OCI-LY7 (cell line): ENCODE results near the gene KL. TPM values are rescaled to one million over a fixed set of nuclear protein-coding genes. Genes with fewer than 3 reads are reported as not detected.

Source experiments
- BruUV-seq: library from RNA; stranded (reverse); fragments of 400-500 nt; replicated peaks from 2 replicates; lab custom pipeline; 2021; lab: Mats Ljungman, UMichigan
- CTCF ChIA-PET: fragments of 300-600 bp; sonication (Branson Sonifier 250); formaldehyde crosslinking; loops from one replicate; lab custom pipeline; 2022; ENCODE audit warnings: antibody characterized with exemption; ENCODE audit not compliant: unreplicated experiment; lab: Charles Lee
- POLR2A ChIA-PET: fragments of 300-600 bp; sonication (Branson Sonifier 250); formaldehyde crosslinking; loops from one replicate; lab custom pipeline; 2022; ENCODE audit warnings: antibody characterized with exemption; lab: Charles Lee
- DNase-seq: peaks from one replicate; pipeline ENCODE4 v3.0.0-alpha.2; 2015; ENCODE audit warnings: low spot score
- H2AFZ ChIP-seq: fragments of 200-600 bp; sonication (generic), shearing (Covaris generic); 2 replicates; pipeline ENCODE4 v1.6.1; 2014; ENCODE audit warnings: mild to moderate bottlenecking, antibody characterized with exemption, low read length, moderate library complexity
- H3K27ac ChIP-seq: fragments of 200-600 bp; sonication (generic); 2 replicates; pipeline ENCODE4 v1.5.1; 2014; ENCODE audit warnings: mixed run types, low read depth, mild to moderate bottlenecking, moderate library complexity, low read length, inconsistent platforms; ENCODE audit not compliant: poor library complexity, severe bottlenecking
- H3K36me3 ChIP-seq: fragments of 200-600 bp; sonication (generic); 2 replicates; pipeline ENCODE4 v1.6.1; 2014; ENCODE audit warnings: mild to moderate bottlenecking, antibody characterized with exemption, low read length, moderate library complexity, mixed read lengths; ENCODE audit not compliant: insufficient read depth
- H3K4me1 ChIP-seq: fragments of 200-600 bp; sonication (generic); 2 replicates; pipeline ENCODE4 v1.5.1; 2014; ENCODE audit warnings: mild to moderate bottlenecking, low read length; ENCODE audit not compliant: insufficient read depth, poor library complexity, severe bottlenecking
- H3K4me2 ChIP-seq: fragments of 200-600 bp; sonication (generic); 2 replicates; pipeline ENCODE4 v1.6.1; 2014; ENCODE audit warnings: mild to moderate bottlenecking, low read length
- H3K4me3 ChIP-seq: fragments of 200-600 bp; sonication (generic); 2 replicates; pipeline ENCODE4 v1.5.1; 2014; ENCODE audit warnings: mild to moderate bottlenecking, low read depth, low read length; ENCODE audit not compliant: poor library complexity, severe bottlenecking
- H3K79me2 ChIP-seq: fragments of 200-600 bp; sonication (generic); 2 replicates; pipeline ENCODE4 v1.6.1; 2016; ENCODE audit warnings: low read depth, mild to moderate bottlenecking, low read length, moderate library complexity, mixed read lengths; ENCODE audit not compliant: insufficient read depth
- H3K9me2 ChIP-seq: fragments of 200-600 bp; sonication (generic); 2 replicates; pipeline ENCODE4 v1.6.1; 2016; ENCODE audit warnings: mild to moderate bottlenecking, low read length, mixed read lengths; ENCODE audit not compliant: insufficient read depth
- H3K9me3 ChIP-seq: fragments of 200-600 bp; sonication (generic); 2 replicates; pipeline ENCODE4 v1.6.1; 2014; ENCODE audit warnings: mild to moderate bottlenecking, mixed run types, low read length, mixed read lengths
- H4K20me1 ChIP-seq: fragments of 200-600 bp; sonication (generic); 2 replicates; pipeline ENCODE4 v1.6.1; 2014; ENCODE audit warnings: mild to moderate bottlenecking, antibody characterized with exemption, low read length, moderate library complexity, mixed read lengths; ENCODE audit not compliant: insufficient read depth
- CTCF ChIP-seq: fragments of 200-600 bp; sonication (generic); conservative IDR thresholded peaks from 2 replicates; pipeline ENCODE4 v1.5.1; 2014; ENCODE audit warnings: mild to moderate bottlenecking, antibody characterized with exemption, low read length, moderate library complexity, mixed read lengths
- EZH2phosphoT487 ChIP-seq: fragments of 200-600 bp; sonication (generic); IDR thresholded peaks from 2 replicates; pipeline ENCODE4 v1.6.1; 2018; ENCODE audit warnings: low read depth, borderline replicate concordance, mild to moderate bottlenecking, mixed run types, antibody characterized with exemption, low read length, moderate library complexity, mixed read lengths
- intact Hi-C: fragments of 100-400 bp; cut with micrococcal nuclease; formaldehyde crosslinking; loops from one replicate; pipeline ENCODE4 v1.10.0; 2022; ENCODE audit not compliant: unreplicated experiment
- total RNA-seq, 2 experiments: library from RNA; depleted of rRNA in 1 of 2; stranded (reverse); fragments of >200 nt in 1 of 2; shearing (Covaris generic) in 1 of 2; gene quantifications; 2 replicates each; pipeline ENCODE4 v1.2.3, GENCODE V29; 2014 to 2022

The KL gene
- total RNA-seq, 2 experiments from 2014 or later = not detected

- H3K4me1 ChIP-seq = no peaks in the 10 kb centered on the region
- intact Hi-C loops = no loop called here
- ChIA-PET POLR2A (no interaction called here), CTCF (no interaction called here)
- no peaks in the 10 kb centered on the region for H3K36me3 ChIP-seq
- no peak for DNase-seq
- TF ChIP-seq EZH2phosphoT487 (no peak), CTCF (no peak)
- H3K27ac ChIP-seq = no peak overlapping the region
- no peaks in the 10 kb centered on the region for H3K79me2 ChIP-seq
- no peaks in the 10 kb centered on the region for H3K9me3 ChIP-seq
- no peak overlapping the region for H3K4me3 ChIP-seq
- H4K20me1 ChIP-seq = no peaks in the 10 kb centered on the region
- H2AFZ ChIP-seq = no peak overlapping the region
- H3K4me2 ChIP-seq = no peak overlapping the region
- H3K9me2 ChIP-seq = no peaks in the 10 kb centered on the region
- no TSS peak for BruUV-seq
Measured at GRCh38 chr13:33026489-33027152, 10.4 kb downstream of the KL start.

- no peak for TF ChIP-seq CTCF
- Histone ChIP-seq H3K4me2 (no peak overlapping the region), H2AFZ (no peak overlapping the region), H3K27ac (no peak overlapping the region), H4K20me1 (no peaks in the 10 kb centered on the region), H3K36me3 (no peaks in the 10 kb centered on the region), H3K4me3 (no peak overlapping the region), H3K4me1 (no peaks in the 10 kb centered on the region), H3K79me2 (no peaks in the 10 kb centered on the region), H3K9me3 (no peaks in the 10 kb centered on the region), H3K9me2 (no peaks in the 10 kb centered on the region)
- intact Hi-C loops = no loop called here
- no peak for DNase-seq
- CTCF ChIA-PET = no interaction called here
- POLR2A ChIA-PET = no interaction called here
- BruUV-seq = no TSS peak
Measured at GRCh38 chr13:33028620-33029019, 12.4 kb downstream of the KL start.

GRCh38 chr13:33031277-33031676 is 15.1 kb downstream of the KL start:
- intact Hi-C loops = no loop called here
- Histone ChIP-seq H3K9me3 (no peaks in the 10 kb centered on the region), H3K4me3 (no peak overlapping the region), H3K27ac (no peak overlapping the region), H3K4me2 (no peak overlapping the region), H3K9me2 (no peaks in the 10 kb centered on the region), H2AFZ (no peak overlapping the region), H3K36me3 (no peaks in the 10 kb centered on the region), H3K4me1 (no peaks in the 10 kb centered on the region), H4K20me1 (no peaks in the 10 kb centered on the region), H3K79me2 (no peaks in the 10 kb centered on the region)
- TF ChIP-seq CTCF (no peak), EZH2phosphoT487 (no peak)
- CTCF ChIA-PET = no interaction called here
- POLR2A ChIA-PET = interaction anchor here (0.5 to 0.9 kb wide), 2 partner anchors 49 to 359 kb away, joined by 3 read pairs; no protein-coding TSS in a partner anchor
- DNase-seq = no peak
- no TSS peak for BruUV-seq
